ENCODE results near the gene HSPH1.

GRCh38 chr13:31162151-31163008 lies 676 bp upstream of the HSPH1 start:
- TF ChIP-seq CTCF (conservative IDR thresholded peaks at IDR 0.05; ENCODE audit: low read depth, low read length): no peak
- no peak for TF ChIP-seq EZH2 (IDR thresholded peaks at IDR 0.05; ENCODE audit: borderline replicate concordance, low read depth, low read length, poor library complexity, severe bottlenecking)
